Activated CD4-positive, alpha-beta T cell treated with anti-CD3 and anti-CD28 coated beads for 4 hours (primary cell): ENCODE measurements around the gene LMTK3.
"Not testable (repeated sequence)": the region's sequence is repeated elsewhere in the genome, so short reads cannot be mapped to it uniquely, and the experiment has no call there.

Experiments
- DNase-seq, 2 donors: peaks; one replicate each; pipeline ENCODE4 v3.0.0-alpha.2; 2020

LMTK3 gene

DNA sequence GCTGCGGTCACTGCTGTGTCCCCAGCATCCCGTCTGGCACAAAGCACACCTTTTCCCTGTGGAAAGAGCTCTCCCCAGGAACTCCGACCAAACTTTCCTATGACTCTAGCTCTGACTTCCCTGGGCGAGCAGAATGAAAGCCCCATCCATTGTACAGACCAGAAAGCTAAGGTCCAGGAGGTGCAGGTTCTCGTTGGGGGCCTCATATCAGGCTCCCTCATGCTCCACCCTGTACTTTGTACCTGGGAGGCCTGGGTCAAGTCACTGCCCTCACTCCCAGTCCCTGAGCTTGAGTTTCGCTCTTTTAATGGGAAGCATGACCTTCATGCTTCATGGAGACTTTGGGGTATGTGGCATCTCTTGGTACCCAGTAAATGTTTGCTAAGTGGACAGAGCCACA lies 24.1 kb downstream of the LMTK3 start:
- DNase-seq, result no peak

DNA sequence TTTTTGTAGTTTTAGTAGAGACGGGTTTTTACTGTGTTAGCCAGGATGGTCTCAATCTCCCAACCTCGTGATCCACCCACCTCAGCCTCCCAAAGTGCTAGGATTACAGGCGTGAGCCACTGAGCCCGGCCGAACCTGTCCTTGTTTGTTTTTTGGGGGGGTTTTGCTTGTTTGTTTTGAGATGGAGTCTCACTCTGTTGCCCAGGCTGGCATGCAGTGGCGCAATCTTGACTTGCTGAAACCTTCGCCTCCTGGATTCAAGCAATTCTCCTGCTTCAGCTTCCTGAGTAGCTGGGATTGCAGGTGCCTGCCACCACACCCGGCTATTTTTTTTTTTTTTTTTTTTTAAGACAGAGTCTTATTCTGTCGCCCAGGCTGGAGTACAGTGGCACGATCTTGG lies 24.9 kb downstream of the LMTK3 start:
- DNase-seq, result not testable (repeated sequence)

DNA sequence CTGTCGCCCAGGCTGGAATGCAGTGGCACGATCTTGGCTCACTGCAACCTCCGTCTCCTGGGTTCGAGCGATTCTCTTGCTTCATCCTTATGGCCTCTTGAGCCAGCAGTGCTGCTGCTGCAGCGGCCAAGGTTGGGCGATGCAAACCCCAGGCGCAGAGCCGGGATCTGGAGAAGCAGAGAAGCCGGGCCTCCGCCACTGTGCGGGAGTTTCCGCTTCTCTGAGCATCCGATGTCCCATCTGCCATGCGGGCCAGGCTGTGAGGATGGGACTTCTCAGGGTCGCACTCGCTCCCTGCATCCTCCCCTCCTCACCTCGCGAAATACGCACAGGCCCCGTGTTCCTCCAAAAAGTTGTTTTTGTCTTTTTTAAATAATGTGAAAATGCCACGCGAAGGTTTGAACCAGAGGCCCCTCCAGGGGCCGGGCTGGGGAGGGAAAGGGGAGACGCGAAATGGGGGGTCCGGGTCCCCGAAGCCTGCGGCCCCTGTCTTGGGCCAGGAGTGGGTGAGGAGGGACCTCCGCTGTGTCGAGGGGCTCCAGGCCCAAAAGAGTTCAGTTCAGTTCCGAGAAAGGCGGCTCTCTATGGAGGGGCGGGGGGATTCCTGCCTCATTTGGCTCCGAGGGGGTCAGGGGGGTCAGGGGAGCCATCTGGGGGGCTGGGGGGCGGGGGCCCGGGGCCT lies 26.6 kb downstream of the LMTK3 start:
- DNase-seq, result no peak

- no peak for DNase-seq
Observed at GRCh38 chr19:48484247-48484893, 27.3 kb downstream of the LMTK3 start.

- DNase-seq, result no peak
Observed at GRCh38 chr19:48483301-48483700, 28.3 kb downstream of the LMTK3 start.

GRCh38 chr19:48481846-48482639 lies 29.6 kb downstream of the LMTK3 start:
- no peak for DNase-seq

DNA sequence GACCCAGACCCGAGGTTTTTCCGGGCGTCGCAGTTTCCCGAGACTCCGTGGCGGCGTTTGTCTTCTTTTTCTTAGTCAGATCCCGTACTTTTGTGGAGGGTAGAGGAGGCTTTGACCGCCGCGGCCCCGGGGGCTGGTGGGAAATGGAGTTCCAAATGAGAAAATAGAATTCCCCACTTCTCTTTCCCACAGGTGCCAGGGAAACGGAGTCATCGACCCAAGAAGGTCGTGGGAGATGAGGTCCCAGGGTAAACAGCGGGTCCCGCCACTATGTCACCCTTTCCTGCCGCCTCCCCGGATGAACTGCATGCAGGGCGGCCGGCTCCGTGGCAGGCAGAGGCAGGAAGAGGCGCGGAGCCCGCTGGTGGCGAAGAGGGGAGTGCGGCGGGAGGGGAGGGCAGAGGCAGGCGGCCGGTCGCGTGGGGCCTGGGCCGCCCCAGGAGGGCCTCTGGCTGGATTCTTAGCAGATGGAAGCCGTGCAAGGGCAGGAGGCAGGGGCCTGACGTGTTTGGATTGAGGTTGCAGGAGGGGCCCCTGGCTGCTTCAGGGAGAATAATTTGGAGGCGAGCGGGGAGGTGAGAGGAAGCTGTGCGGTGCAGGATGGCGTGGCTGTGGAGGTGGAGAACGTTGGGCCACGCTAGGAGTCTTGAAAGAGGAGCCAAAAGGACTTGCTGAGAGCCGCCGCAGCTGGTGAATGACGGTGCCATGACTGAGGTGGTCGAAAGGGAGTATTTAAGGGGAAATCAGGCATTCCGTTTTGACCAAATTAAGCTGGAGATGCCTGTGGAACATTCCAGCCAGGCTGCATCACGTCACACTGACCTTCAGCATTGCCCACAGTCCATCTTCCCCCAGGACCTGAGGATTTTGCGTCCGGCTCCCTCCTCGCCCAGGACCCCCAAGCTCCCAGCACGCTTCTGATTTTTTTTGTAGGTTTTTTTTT lies 30.8 kb downstream of the LMTK3 start:
- DNase-seq, result peak; percentile 38 to 52

- peak in 1 of 2 donors; percentile 30 for DNase-seq
Observed at GRCh38 chr19:48480183-48480557, 31.5 kb downstream of the LMTK3 start.

GRCh38 chr19:48479686-48480085 lies 31.9 kb downstream of the LMTK3 start:
- DNase-seq, result no peak

GRCh38 chr19:48478339-48479256 lies 33.0 kb downstream of the LMTK3 start:
- DNase-seq, result no peak

DNA sequence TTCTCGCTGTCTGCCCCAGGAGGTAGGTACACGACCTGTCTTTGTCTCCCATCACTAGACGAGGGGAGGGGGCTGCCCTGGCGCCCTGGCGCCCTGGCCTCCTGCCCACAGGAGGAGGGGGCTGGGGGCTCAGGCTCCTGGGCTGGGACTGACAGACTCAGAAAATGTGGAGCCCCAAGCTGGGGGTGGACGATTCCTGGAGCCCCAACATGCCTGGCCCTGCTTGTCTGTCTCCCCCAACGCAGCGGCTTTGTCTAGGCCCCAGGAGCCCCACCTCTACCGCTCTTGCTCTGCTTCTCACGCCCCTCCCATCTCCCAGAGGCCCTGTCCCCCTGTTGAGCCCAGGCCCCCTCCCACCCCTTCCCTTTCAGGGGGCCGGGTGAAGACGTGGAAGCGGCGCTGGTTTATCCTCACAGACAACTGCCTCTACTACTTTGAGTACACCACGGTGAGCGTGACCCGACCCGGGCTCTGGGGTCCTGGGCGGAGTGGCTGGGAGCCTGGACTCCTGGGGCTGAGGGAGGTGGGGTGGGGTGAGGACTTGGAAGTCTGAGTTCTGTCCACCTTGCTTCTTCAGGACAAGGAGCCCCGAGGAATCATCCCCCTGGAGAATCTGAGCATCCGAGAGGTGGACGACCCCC lies 33.8 kb downstream of the LMTK3 start:
- DNase-seq, result no peak

DNA sequence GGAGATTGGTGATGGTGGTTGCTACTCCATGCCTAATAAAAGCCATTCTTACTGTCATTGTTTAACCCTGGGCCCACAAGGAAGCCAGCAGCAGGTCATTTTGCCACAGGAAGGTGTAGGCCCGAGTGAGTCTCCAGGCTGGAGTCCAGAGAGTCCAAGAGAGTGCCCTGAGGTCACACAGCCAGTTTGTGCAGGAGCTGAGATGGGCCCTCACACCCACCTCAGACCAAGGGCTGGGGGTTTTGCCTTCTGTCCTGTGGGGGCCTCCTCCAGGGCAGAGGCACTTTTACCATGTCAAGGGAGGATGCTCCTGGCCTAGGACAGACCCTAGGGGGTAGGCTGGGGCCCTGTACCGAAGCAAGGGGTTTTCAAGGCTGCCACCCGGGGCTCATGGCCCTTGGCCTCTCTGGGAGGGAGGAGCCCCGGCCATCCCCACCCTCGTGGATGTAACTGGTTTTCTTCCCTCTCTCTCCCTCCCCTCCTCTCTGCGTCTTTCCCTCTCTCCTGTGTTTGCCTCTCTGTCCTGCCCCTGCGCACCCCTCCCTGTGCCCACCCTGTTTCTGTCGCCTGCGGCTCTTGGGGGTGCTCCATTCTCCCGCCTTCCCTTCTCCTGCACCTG lies 34.5 kb downstream of the LMTK3 start:
- DNase-seq, result no peak

DNA sequence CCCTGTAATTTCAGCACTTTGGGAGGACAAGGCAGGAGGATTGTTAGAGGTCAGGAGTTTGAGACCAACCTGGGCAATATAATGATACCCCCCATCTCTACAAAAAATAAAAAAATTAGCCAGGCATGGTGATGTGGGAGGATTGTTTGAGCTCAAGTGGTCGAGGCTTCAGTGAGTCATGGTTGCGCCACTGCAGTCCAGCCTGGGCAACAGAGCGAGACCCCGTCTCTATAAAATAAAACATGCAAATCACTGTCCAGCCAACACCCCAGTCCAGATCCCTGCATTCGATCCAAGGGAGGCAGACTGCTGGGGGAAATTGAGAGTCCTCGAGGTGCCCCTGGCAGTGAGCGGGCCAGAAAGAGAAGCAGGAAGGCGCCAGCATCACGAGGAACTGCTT lies 35.5 kb downstream of the LMTK3 start:
- no peak for DNase-seq

DNA sequence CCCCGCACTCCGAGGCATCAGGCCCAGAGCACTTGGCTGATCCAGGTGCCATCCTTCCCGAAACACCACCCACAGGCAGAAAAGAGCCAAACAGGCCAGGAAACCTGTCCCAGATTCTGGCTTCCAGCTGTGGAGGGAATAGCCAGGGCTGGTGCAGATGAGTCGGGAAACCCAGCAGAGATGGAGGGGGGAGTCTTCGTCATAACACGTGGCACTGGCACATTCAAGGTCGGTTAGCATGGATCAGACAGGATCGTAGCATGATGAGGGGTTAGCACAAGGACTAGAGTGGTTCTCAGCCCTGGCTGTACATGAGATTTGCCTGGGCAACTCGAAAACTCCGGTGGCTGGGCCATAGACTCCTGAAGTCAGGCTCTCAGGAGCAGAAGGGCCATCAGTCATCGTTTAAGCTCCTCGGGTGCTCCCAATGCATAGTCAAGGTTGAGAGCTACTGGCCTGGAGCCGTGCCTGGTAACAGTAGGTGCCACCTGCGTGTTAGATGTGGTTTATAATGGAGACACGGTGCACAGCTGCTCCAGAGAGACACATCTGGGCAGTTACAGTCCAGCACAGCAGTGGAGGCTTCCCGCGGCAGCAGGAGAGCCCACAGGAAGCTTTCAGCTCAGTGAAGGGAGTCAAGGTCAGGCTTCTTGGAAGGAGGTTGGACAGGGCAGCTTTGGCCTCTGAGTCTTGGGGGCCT lies 36.1 kb downstream of the LMTK3 start:
- no peak for DNase-seq

DNA sequence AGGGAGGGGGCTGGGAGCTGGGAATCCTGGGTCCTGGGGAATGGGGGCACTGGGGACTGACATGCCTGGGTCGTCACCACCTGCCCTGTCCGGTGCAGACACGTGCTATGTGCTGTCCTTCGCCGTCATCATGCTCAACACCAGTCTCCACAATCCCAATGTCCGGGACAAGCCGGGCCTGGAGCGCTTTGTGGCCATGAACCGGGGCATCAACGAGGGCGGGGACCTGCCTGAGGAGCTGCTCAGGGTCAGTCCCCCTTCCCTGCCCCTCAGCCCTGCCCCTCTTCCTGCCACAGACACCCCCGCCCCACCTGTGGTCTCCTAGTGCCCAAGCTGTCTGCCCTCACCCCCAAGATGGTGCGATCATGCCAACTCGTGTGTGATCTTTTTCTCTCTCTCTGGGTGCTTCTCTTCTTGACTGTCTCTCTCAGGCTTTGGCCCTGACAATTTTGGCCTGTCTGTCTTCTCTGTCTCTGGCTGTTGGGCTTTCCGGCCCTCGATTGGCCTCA lies 37.5 kb downstream of the LMTK3 start:
- no peak for DNase-seq

GRCh38 chr19:48473161-48473966 lies 38.3 kb downstream of the LMTK3 start:
- no peak for DNase-seq

- no peak for DNase-seq
Observed at GRCh38 chr19:48471836-48472235, 39.8 kb downstream of the LMTK3 start.

GRCh38 chr19:48470856-48471255 lies 40.8 kb downstream of the LMTK3 start:
- DNase-seq, result no peak
